ENCODE measurements around the gene CDH3.

CDH3 gene

DNA sequence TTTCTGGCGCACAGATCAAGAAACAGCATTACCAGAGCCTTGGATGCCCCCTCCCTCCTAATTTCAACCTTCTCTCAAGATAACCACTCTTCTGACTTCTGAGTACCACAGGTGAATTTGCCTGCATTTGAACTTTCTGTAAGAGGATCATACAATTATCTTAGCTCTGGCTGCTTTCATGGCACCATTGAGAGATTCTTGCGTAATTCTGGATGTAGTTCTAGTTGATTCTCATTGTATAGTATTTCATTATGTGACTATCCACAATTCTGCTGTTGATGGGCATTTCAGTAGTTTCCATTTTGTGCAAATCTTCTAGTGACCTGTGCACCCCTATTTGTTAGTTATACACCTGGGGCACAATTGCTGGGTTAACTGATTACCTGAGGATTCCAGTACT is 7.5 kb downstream of the CDH3 start:
- no peak for DNase-seq (ENCODE audit: low read depth)

GRCh38 chr16:68655806-68656205 is 10.7 kb downstream of the CDH3 start:
- DNase-seq (ENCODE audit: low read depth) = no peak

DNA sequence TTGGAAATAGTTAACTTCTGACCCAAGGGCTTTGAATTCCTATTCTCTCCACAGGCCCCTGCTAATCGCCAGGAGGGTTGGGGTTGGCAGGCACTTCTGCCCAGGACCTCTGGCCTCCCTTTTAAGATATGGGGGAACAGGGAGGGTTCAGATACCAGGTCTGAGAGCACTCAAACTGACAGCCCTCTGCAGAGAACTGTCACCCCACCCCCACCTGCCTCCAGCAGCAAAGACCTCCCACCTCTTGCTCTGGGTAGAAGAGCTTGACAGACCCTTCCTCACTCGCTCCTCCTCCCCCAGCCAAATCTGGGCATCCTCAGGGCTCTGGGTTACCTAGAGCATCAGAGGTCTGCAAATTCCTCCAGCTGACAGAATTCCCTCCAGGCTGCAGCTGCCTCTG is 11.6 kb downstream of the CDH3 start:
- DNase-seq (ENCODE audit: low read depth) = no peak

DNA sequence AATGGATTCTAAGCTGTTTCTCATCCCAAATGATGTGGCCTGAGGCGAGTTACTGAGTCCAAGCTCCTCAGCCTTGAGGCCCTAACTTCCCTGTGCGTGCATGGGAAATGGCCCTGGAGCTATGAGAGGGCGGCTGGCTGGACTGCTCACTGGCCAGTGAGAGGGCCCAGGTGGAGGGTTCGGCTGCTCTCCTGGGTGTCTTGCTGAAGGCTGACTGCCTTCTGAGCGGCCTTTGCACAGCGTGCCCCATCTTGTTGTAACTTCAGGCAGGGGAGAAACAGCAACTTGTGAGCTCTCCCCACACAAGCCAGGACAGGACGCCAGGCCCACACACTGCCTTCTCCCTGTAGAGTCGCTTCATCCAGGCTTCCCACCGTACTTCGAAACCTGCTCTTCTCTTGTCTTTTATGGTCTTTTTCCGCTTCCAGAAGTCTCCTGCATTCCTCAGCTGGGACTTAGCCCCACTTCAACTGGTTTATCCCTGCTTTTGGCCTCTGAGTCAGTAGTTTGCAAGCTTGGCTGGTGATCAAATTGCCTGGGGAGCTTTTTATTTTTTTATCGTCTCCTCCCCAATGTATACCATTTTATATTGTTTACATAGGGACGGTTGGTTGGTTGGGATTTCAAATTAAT is 13.3 kb downstream of the CDH3 start:
- DNase-seq (ENCODE audit: low read depth) = no peak

GRCh38 chr16:68658974-68659360 is 13.9 kb downstream of the CDH3 start:
- no peak for DNase-seq (ENCODE audit: low read depth)

- no peak for DNase-seq (ENCODE audit: low read depth)
These were observed 14.6 kb downstream of the CDH3 start for GRCh38 chr16:68659412-68660358.

DNA sequence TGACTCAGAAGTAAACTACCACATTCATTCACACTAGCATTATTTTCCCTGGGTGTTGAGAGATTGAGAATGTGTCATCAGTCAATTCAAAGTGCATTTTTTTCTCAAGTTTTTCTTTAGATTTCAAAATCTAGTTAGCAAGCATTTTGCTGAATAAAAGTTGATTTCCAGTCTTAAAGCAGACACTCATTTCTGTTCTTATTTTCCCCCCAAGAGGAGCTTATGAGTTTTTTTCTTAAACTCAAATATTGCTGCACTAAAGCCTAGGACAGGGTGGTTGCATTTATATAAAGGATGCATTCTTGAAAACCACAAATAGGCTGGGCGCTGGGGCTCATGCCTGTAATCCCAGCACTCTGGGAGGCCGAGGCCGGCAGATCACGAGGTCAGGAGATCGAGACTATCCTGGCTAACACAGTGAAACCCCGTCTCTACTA is 15.3 kb downstream of the CDH3 start:
- DNase-seq (ENCODE audit: low read depth) = no peak

DNA sequence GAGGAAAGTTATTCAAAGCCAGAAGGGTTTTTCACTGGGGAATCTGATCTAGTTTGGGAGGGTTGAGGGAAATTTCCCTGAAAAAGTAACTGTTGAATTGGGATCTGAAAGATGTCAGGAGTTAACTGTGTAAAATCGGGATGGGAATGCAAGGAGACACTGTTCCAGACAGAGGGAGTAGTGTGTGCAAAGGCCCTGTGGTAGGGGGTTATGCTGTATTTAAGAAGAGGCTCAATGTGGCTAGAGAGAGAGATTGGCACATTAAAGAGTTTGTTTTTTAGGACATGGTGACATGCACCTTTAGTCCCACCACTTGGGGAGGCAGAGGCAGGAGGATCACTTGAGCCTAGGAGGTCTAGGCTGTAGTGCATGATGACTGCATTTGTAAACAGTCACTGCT is 16.9 kb downstream of the CDH3 start:
- DNase-seq (ENCODE audit: low read depth) = no peak

DNA sequence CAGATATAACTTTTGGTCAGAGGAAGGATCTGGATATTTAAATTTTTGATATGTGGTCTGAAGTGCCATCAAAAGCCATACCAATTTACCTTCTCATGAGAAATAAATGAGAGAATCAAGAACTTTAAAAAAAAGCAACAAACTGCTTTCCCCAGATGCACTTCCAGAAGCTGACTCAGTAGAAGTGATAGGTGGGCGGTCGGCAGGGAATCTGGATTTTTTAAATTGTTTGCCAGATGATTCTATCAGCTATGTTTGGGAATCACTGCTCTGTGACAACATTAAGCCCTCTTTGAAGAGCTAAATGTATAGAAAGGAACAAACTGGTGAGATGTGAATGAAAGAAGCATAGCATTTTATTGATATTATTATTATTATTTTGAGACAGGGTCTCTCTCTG is 19.2 kb downstream of the CDH3 start:
- DNase-seq (ENCODE audit: low read depth) = no peak

GRCh38 chr16:68665501-68665900 is 20.4 kb downstream of the CDH3 start:
- no peak for DNase-seq (ENCODE audit: low read depth)

- DNase-seq (ENCODE audit: low read depth) = no peak
These were observed 23.2 kb downstream of the CDH3 start for GRCh38 chr16:68668266-68668665.

GRCh38 chr16:68676113-68676860 is 31.2 kb downstream of the CDH3 start:
- DNase-seq (ENCODE audit: low read depth) = no peak

DNA sequence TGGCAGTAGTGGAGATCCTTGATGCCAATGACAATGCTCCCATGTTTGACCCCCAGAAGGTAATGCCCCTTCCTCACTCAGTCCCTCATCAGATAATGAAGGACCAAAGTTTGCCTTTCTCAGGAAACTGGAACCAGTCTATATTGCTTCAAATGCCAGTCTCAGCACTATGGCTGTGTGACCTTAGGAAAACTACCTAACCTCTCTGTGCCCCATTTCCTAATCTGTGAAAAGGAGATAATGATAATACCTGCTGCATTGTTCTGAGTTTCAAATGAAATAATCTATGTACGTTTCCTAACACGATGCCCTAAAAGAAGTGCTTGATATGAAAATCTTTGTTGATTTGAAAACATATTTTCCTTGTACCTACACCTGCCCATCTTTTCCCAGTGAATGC is 35.9 kb downstream of the CDH3 start:
- no peak for DNase-seq (ENCODE audit: low read depth)

DNA sequence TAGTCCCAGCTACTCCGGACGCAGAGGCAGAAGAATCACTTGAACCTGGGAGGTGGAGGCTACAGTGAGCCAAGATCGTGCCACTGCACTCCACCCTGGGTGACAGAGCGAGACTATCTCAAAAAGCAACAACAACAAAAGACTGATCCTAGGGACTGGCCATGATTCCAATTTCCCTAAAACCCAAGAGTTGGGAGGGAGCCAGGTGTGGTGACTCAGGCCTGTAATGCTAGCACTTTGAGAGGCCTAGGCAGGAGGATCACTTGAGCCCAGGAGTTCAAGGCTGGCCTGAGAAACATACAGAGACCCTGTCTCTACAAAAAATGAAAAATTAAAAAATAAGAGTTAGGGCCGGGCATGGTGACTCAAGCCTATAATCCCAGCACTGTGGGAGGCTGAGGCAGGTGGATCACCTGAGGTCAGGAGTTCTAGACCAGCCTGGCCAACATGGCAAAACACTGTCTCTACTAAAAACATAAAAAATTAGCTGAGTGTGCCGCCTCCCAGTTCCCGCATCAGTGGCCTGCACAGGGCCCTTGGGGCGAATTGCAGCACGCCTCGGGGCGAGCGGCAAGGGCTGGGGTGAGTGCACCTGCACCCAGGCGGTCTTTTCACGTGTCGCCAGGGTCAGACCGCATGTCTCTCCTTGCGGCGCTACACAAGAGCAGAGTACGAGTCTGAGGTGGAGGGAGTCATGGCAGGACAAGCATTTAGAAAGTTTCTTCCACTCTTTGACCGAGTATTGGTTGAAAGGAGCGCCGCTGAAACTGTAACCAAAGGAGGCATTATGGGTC is 40.8 kb downstream of the CDH3 start:
- no peak for DNase-seq (ENCODE audit: low read depth)

DNA sequence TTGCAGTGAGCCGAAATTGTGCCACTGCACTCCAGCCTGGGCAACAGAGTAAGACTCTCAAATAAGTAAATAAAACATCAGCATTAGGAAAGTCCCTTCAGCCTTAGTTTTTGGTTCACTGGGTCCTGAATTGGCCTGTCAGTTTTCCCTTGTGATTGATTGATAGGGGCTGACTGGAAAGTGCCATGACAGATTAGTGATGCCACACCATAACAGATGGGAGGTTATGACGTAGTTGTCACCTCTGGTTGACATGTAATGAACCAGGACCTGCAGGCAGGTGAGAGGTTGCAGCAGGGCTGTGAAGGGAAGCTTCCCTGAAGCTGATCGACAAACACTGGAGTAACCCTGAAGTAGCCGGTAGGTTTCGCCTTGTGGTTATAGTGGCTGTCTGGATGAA is 41.8 kb downstream of the CDH3 start:
- DNase-seq (ENCODE audit: low read depth) = no peak

GRCh38 chr16:68689921-68690320 is 44.8 kb downstream of the CDH3 start:
- no peak for DNase-seq (ENCODE audit: low read depth)

GRCh38 chr16:68695575-68695974 is 50.5 kb downstream of the CDH3 start:
- no peak for DNase-seq (ENCODE audit: low read depth)

GRCh38 chr16:68696514-68696913 is 51.4 kb downstream of the CDH3 start:
- no peak for DNase-seq (ENCODE audit: low read depth)

- no peak for DNase-seq (ENCODE audit: low read depth)
These were observed 53.0 kb downstream of the CDH3 start for GRCh38 chr16:68698091-68698490.

DNA sequence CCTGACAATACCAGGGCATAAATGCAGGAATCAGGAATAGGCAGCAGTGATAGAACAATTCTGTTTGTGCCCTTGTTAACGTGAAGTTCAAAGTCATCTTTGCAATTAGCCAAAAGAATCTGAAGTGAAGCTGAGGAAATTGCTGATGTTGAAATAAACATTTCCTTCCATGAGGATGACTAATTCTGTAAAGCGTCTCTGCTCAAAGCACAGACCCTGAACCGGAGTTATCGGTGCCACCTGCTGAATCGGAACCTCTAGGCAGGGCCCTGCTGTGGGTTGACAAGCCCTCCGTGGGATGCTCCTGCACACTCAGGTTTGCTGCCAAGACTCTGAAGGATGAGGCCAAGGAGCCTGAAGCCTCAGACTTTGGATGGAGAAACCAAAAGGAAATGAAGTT is 55.0 kb downstream of the CDH3 start:
- DNase-seq (ENCODE audit: low read depth) = no peak

DNA sequence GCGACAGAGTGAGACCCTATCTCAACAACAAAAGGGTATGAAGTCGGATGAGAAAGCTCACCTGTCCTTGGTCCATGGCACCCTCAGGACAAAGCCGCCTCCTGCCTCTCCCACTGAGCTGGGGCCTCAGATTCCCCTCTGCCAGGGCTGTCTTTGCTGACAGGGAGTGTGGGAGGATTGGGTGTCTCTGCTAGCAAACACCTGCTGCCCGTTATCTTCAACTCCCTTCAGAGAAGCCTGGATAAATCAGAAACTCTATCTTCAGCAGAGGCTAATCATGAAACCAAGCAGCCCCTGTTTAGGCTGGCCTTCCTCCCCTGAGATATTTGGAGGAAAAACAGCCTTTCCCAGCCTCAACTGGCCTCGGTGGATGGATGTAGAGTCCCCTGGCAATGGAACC is 55.7 kb downstream of the CDH3 start:
- DNase-seq (ENCODE audit: low read depth) = no peak

All from CMK (cell line).